ENCODE data around the gene ZNF654. TPM values are rescaled to one million over a fixed set of nuclear protein-coding genes. Genes with fewer than 3 reads are reported as not detected.
A peak's percentile ranks its signal among the peaks of the same experiment; 100 is the strongest.

The ZNF654 gene
- polyA plus RNA-seq, 3 donors = 3.0 to 7.2 (median 4.8) TPM

GRCh38 chr3:88031642-88032077 lies 27.4 kb upstream of the ZNF654 start:
- no peak for TF ChIP-seq CTCF (IDR thresholded peaks at IDR 0.05)
- Mint-ChIP-seq H3K4me1 (peaks cover 33% of the 10 kb centered on the region), H3K4me3 (peak overlapping the region; percentile 81 to 90), H3K27me3 (ENCODE audit: low read depth in 3 of 3) (no peaks in the 10 kb centered on the region), H3K9me3 (peaks cover 0 to 5% (median 0%) of the 10 kb centered on the region in 7 donors), H3K27ac (peak overlapping the region; percentile 68 to 93 (median 81)), H3K36me3 (no peaks in the 10 kb centered on the region)
- peak overlapping the region; percentile 42 to 99 (median 81) for H3K4me3 ChIP-seq (replicated peaks in 1 of 3; ENCODE audit: low read depth in 2 of 3, low read length in 3 of 3)
- no peaks in the 10 kb centered on the region for H3K27me3 ChIP-seq (ENCODE audit: control insufficient read depth in 2 of 2, insufficient read depth in 2 of 2, low read length in 2 of 2)
- intact Hi-C loops (cut with micrococcal nuclease) = no loop called here
- H3K4me1 ChIP-seq (ENCODE audit: control insufficient read depth in 1 of 2, insufficient read depth in 2 of 2, low read length in 2 of 2) = peaks cover 5 to 19% of the 10 kb centered on the region in 2 donors
- H3K9me3 ChIP-seq (replicated peaks in 1 of 2; ENCODE audit: control insufficient read depth in 1 of 2, insufficient read depth in 1 of 2, low read length in 2 of 2) = peaks cover 0 to 3% of the 10 kb centered on the region in 2 donors
- peak overlapping the region; percentile 69 for H3K9ac ChIP-seq (ENCODE audit: insufficient read depth, low read length, poor library complexity, severe bottlenecking)
- H4K20me1 ChIP-seq (ENCODE audit: insufficient read depth, low read length) = no peaks in the 10 kb centered on the region
- H3K4me2 ChIP-seq (replicated peaks; ENCODE audit: extremely low read depth, low read length, poor library complexity, severe bottlenecking) = peak overlapping the region; percentile 76
- H3K36me3 ChIP-seq (replicated peaks in 1 of 2; ENCODE audit: control insufficient read depth in 1 of 2, insufficient read depth in 2 of 2, low read length in 2 of 2) = no peaks in the 10 kb centered on the region
- no CpG with 5 or more reads among the region's 1 CpG for WGBS (ENCODE audit: insufficient coverage)
- no peaks in the 10 kb centered on the region for H3K79me2 ChIP-seq (ENCODE audit: insufficient read depth, low read length)
- peak overlapping the region; percentile 88 for H2AFZ ChIP-seq (ENCODE audit: insufficient read depth, low read depth, low read length, poor library complexity, severe bottlenecking)
- peak overlapping the region in 1 of 2 donors; percentile 86 for H3K27ac ChIP-seq (ENCODE audit: low read depth in 1 of 2, low read length in 2 of 2)
- DNase-seq = peak; percentile 12 to 44 (median 15)

DNA sequence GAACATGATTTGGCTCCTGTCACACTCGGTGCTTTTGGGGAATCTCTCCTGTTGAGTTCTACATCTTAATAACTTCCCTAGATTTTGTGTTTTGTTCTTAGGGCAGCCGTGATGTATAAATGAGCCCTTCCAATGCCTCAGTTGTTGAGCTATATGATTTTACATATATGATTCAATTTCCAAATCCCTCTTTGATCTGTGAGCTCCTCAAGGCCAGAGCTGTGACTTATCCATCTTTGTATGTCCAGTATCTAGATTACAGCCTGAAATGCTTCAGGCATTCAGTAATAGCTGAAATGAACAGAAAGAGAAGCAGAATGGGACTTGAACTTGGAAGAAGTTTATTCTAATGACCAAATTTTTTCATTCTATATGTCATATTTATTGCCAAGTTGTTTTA lies 26.8 kb upstream of the ZNF654 start:
- no peaks in the 10 kb centered on the region for H3K79me2 ChIP-seq (ENCODE audit: insufficient read depth, low read length)
- WGBS (ENCODE audit: insufficient coverage) = no CpG with 5 or more reads among the region's 2 CpGs

More for the DNA sequence above, 26.8 kb upstream of the ZNF654 start:
- Histone ChIP-seq H3K9me3 (replicated peaks in 1 of 2; ENCODE audit: control insufficient read depth in 1 of 2, insufficient read depth in 1 of 2, low read length in 2 of 2) (peaks cover 0 to 3% of the 10 kb centered on the region in 2 donors), H3K4me3 (replicated peaks in 1 of 3; ENCODE audit: low read depth in 2 of 3, low read length in 3 of 3) (peak overlapping the region; percentile 42 to 99 (median 81)), H3K27me3 (ENCODE audit: control insufficient read depth in 2 of 2, insufficient read depth in 2 of 2, low read length in 2 of 2) (no peaks in the 10 kb centered on the region), H3K4me1 (ENCODE audit: control insufficient read depth in 1 of 2, insufficient read depth in 2 of 2, low read length in 2 of 2) (peaks cover 5 to 19% of the 10 kb centered on the region in 2 donors), H3K4me2 (replicated peaks; ENCODE audit: extremely low read depth, low read length, poor library complexity, severe bottlenecking) (peak overlapping the region; percentile 76), H3K36me3 (replicated peaks in 1 of 2; ENCODE audit: control insufficient read depth in 1 of 2, insufficient read depth in 2 of 2, low read length in 2 of 2) (no peaks in the 10 kb centered on the region), H3K27ac (ENCODE audit: low read depth in 1 of 2, low read length in 2 of 2) (peak overlapping the region in 1 of 2 donors; percentile 86), H4K20me1 (ENCODE audit: insufficient read depth, low read length) (no peaks in the 10 kb centered on the region), H3K9ac (ENCODE audit: insufficient read depth, low read length, poor library complexity, severe bottlenecking) (peak overlapping the region; percentile 69), H2AFZ (ENCODE audit: insufficient read depth, low read depth, low read length, poor library complexity, severe bottlenecking) (peak overlapping the region; percentile 88)
- Mint-ChIP-seq H3K9me3 (peaks cover 0 to 3% (median 0%) of the 10 kb centered on the region in 7 donors), H3K36me3 (no peaks in the 10 kb centered on the region), H3K4me1 (peaks cover 33% of the 10 kb centered on the region), H3K4me3 (peak overlapping the region; percentile 81 to 90), H3K27ac (peak overlapping the region in 6 of 7 donors; percentile 14 to 93 (median 80)), H3K27me3 (ENCODE audit: low read depth in 3 of 3) (no peaks in the 10 kb centered on the region)
- TF ChIP-seq CTCF (IDR thresholded peaks at IDR 0.05) = no peak
- DNase-seq = no peak
- intact Hi-C loops (cut with micrococcal nuclease) = no loop called here
